T-helper 1 cell treated with Interleukin-12 subunit alpha and Interleukin-12 subunit beta and Interleukin-4 antibody, amounts not matched to agents 30 μg/mL and 1 μg/mL, for 36 hours (primary cell): Measurements from ENCODE around the gene NTN1.
A peak's percentile ranks its signal among the peaks of the same experiment; 100 is the strongest.

Experiments used
- H3K27ac Mint-ChIP-seq: one replicate; pipeline ENCODE4 v1.8.0; 2021; ENCODE audit warnings: mild to moderate bottlenecking, mixed read lengths
- H3K27me3 Mint-ChIP-seq: one replicate; pipeline ENCODE4 v1.8.0; 2021; ENCODE audit warnings: low read depth, mixed read lengths
- H3K36me3 Mint-ChIP-seq: one replicate; pipeline ENCODE4 v1.8.0; 2021; ENCODE audit warnings: low read depth, mixed read lengths
- H3K4me1 Mint-ChIP-seq: one replicate; pipeline ENCODE4 v1.8.0; 2021; ENCODE audit warnings: low read depth, mixed read lengths
- H3K4me3 Mint-ChIP-seq: one replicate; pipeline ENCODE4 v1.8.0; 2021; ENCODE audit warnings: mild to moderate bottlenecking, moderate library complexity, mixed read lengths
- H3K9me3 Mint-ChIP-seq: one replicate; pipeline ENCODE4 v1.8.0; 2021; ENCODE audit warnings: mixed read lengths

NTN1 gene

DNA sequence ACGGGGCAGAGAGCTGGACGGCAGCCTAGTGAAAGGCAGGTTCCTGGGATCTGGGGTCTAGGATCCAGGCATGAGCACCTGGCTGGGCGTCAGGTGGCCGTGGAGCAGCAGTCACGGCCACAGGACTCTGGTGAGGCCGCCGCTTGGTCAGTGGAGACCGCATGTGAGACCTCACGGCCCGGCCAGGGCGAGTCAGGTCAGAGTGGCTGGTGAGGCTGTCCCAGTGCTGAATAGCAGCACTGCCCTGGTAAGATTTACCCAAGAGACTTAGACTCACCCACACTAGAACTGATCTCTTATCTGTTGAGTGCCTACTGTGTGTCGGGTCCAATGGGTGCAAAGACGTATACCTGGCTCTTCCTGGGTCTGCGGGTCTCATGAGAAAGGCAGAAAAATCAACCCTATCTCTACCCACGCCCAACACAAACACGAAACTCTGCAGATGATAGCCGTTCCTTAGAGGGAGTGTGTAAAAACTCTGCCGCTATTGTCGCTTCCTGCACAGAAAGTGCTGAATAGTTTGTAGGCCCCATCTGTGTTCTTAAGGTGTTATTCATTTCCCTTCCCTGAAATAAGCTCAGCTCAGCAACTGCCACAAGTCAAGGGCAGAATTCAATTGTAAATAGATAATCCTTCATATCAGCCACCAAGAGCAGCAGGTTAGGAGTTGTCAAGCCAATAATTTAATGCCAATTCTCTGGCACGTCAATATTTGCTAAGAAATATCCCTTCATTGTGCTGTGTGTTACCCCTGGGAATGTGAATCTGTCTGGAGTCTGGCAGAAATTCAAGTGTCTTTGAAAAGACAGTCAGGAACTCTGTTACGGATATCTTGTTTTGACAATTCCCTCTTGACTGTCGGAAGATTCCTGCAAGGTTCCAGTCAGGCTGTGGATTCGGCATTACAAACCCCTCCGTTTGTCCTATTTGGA lies 240.0 kb downstream of the NTN1 start:
- Mint-ChIP-seq H3K36me3 (peaks cover 5% of the 10 kb centered on the region), H3K9me3 (no peaks in the 10 kb centered on the region), H3K27ac (no peak overlapping the region), H3K4me3 (no peak overlapping the region), H3K4me1 (peaks cover 2% of the 10 kb centered on the region), H3K27me3 (no peaks in the 10 kb centered on the region)

DNA sequence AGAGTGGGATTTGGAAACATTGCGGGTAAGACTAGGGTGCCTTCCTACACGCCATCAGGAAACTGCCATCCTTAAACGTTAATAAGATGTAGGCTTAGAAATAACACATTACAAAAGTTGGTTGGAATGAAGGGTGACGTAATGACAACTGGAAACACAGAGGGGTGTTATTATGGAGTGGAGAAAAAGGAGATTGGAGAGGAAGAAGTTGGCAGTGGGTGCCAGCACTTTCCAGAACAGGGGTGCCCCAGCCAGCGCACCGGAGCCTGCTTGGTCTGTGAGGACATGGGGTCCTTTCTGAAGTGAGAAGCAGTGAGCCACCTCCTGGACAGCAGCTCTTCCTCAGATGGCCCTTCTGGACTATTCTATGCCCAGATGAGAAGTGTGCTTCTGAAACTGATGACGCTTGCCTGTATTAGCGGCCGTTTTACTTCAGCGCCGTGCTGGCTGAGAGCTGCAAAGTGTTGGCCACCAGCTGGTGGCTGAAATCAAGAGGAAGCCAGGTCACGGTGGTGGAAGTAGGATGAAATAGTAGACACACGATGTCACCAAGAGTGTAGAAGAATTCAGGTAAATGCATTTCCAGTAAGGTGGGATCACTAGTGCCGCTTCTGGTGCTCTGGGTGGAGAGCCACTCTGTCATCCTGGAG lies 244.8 kb downstream of the NTN1 start:
- H3K9me3 Mint-ChIP-seq, result no peaks in the 10 kb centered on the region

DNA sequence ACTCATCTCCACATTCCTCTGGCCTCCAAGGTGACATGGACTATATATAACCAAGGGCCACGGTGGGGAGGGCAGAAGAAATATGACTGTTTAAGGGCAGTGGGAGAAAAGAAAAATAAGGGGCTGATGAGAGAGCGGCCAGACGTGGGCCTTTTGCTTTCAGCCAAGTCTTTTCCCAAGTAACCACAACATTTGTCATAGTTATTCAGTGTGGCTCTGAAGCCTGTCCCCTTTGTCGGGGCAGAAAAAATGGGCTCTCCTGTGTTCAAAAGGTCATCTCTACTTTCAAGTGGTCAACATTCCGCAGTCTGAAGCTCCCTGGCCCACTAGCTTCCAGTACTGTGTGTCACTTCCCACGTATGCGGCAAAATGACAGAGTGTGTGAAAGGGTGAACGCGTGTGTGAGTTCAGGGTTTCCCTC lies 245.4 kb downstream of the NTN1 start:
- Mint-ChIP-seq H3K4me3 (no peak overlapping the region), H3K36me3 (peaks cover 3% of the 10 kb centered on the region), H3K27me3 (no peaks in the 10 kb centered on the region), H3K27ac (no peak overlapping the region), H3K9me3 (no peaks in the 10 kb centered on the region), H3K4me1 (no peaks in the 10 kb centered on the region)

More for the DNA sequence above, 244.8 kb downstream of the NTN1 start:
- no peak overlapping the region for H3K27ac Mint-ChIP-seq
- H3K27me3 Mint-ChIP-seq, result no peaks in the 10 kb centered on the region
- H3K36me3 Mint-ChIP-seq, result peaks cover 3% of the 10 kb centered on the region
- peaks cover 2% of the 10 kb centered on the region for H3K4me1 Mint-ChIP-seq
- no peak overlapping the region for H3K4me3 Mint-ChIP-seq

DNA sequence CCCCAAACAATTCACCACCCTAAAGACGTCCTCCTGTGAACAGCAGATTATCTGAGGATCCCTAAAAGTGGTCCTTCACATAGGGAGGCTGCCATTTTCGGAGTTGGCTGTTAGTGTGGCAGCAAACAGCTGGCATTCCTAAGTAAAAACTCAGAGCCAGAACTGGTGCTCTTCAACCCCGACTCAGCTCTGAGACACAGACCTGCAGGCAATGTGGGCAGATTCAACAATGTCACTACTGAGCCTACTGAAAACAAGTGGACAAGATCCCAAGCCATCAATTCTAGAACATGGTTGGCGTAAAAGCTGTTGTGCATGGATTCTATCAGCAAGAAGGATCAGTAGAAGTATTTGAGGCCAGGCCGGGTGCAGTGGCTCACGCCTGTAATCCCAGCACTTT lies 247.2 kb downstream of the NTN1 start:
- Mint-ChIP-seq H3K4me1 (peaks cover 6% of the 10 kb centered on the region), H3K9me3 (no peaks in the 10 kb centered on the region), H3K27me3 (no peaks in the 10 kb centered on the region), H3K36me3 (peaks cover 3% of the 10 kb centered on the region), H3K4me3 (no peak overlapping the region), H3K27ac (no peak overlapping the region)

DNA sequence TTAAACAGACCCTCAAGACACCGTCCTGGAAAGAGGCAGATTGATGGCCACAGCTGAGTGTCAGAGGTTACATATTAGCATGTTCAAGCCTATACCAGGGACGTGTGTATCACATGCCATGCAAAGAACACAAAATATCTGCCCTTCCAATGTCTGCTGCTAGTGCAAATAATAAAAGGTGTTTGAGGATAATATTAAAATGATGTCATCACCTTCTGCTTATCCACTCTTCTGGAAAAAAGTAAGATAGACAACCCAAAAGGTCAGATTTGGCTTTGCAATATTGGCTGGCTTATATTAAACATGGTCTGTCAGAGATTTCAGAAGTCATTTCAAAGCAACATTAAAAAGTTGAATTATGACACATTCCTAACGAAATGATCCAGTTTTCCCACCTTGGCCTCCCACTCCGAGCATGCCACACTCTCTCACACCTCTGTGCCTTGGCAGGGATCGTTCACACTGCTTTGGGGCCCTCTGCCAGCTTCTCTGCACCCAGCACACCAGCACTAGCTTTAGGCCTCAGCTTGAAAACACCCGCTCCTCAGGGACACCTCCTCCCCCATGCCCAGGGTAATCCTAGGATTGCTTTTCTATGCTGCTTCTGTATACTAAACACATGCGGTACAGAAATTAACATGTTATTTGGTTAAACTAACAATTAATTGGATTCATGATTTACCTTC lies 248.2 kb downstream of the NTN1 start:
- no peaks in the 10 kb centered on the region for H3K27me3 Mint-ChIP-seq
- no peak overlapping the region for H3K27ac Mint-ChIP-seq
- H3K9me3 Mint-ChIP-seq, result no peaks in the 10 kb centered on the region
- no peaks in the 10 kb centered on the region for H3K36me3 Mint-ChIP-seq
- no peak overlapping the region for H3K4me3 Mint-ChIP-seq
- H3K4me1 Mint-ChIP-seq, result peaks cover 12% of the 10 kb centered on the region

DNA sequence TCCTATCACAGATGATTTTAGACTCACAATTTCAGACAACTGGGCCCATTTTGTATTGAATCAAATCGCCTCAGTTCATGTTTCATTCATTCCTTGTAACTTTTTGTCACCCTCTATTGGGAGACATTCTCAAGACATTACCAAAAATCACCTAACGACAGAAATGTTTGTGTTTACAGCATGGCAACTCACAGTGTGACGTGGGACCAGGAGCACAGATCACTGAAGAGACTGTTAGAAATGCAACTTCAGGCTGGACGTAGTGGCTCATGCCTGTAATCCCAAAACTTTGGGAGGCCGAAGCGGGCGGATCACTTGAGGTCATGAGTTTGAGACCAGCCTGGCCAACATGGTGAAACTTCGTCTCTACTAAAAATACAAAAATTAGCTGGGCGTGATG lies 249.6 kb downstream of the NTN1 start:
- H3K9me3 Mint-ChIP-seq, result no peaks in the 10 kb centered on the region
- no peak overlapping the region for H3K4me3 Mint-ChIP-seq
- peaks cover 12% of the 10 kb centered on the region for H3K4me1 Mint-ChIP-seq
- no peak overlapping the region for H3K27ac Mint-ChIP-seq
- no peaks in the 10 kb centered on the region for H3K27me3 Mint-ChIP-seq
- H3K36me3 Mint-ChIP-seq, result no peaks in the 10 kb centered on the region

DNA sequence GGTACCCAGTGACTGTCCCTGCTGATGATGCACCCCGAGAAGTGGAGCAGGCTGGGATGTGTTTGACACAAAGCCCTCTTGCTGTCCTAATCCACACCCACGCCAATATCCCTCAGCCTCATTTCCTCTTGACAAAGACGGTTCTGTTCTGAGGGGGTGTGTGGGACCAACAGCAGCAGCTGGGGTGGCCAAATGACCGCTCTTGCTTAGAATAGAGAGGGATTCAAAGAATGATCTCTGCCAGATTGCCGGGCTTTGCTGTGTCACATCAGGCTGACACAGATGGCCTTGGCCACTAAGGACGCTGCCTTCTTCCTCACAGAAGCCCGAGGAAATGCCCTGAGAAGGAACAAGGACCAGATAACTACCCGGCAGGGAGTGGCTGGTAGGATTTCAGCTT lies 250.7 kb downstream of the NTN1 start:
- H3K36me3 Mint-ChIP-seq, result no peaks in the 10 kb centered on the region
- H3K4me3 Mint-ChIP-seq, result no peak overlapping the region
- no peaks in the 10 kb centered on the region for H3K27me3 Mint-ChIP-seq
- peaks cover 12% of the 10 kb centered on the region for H3K4me1 Mint-ChIP-seq
- no peaks in the 10 kb centered on the region for H3K9me3 Mint-ChIP-seq
- no peak overlapping the region for H3K27ac Mint-ChIP-seq

DNA sequence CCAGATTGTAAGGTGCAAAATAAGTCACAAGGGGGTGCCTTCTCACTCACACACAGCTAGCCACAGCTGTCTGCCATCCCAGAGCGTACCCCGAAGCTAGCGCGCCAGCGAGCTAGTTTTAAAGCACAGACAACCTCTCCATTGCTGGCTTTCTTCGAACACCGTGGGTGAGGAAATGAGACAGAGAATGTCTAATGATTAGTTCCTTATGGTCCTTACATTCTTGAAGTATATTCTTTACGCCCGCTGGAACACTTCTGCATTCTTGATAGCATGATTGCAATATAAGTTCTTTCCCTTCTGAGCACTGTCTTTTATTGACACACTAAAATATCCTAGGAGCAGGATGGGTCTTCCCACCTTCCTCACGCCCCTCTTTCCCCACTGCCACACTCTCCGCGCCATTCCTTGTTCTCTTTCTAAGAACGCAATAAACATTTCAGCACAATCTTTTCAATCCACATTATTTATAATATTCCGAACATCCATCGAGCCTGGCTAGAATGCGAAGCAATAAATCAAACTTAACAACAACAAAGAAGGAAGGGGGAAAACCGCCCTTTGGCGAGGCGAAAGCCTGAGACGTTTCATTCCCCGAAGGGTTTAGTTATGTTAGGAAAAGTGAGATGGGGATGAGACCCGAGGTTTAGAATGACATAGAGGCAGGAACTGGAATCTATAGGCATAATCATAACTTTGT lies 251.3 kb downstream of the NTN1 start:
- Mint-ChIP-seq H3K36me3 (no peaks in the 10 kb centered on the region), H3K27ac (no peak overlapping the region), H3K9me3 (no peaks in the 10 kb centered on the region), H3K27me3 (no peaks in the 10 kb centered on the region), H3K4me1 (peaks cover 12% of the 10 kb centered on the region), H3K4me3 (no peak overlapping the region)

DNA sequence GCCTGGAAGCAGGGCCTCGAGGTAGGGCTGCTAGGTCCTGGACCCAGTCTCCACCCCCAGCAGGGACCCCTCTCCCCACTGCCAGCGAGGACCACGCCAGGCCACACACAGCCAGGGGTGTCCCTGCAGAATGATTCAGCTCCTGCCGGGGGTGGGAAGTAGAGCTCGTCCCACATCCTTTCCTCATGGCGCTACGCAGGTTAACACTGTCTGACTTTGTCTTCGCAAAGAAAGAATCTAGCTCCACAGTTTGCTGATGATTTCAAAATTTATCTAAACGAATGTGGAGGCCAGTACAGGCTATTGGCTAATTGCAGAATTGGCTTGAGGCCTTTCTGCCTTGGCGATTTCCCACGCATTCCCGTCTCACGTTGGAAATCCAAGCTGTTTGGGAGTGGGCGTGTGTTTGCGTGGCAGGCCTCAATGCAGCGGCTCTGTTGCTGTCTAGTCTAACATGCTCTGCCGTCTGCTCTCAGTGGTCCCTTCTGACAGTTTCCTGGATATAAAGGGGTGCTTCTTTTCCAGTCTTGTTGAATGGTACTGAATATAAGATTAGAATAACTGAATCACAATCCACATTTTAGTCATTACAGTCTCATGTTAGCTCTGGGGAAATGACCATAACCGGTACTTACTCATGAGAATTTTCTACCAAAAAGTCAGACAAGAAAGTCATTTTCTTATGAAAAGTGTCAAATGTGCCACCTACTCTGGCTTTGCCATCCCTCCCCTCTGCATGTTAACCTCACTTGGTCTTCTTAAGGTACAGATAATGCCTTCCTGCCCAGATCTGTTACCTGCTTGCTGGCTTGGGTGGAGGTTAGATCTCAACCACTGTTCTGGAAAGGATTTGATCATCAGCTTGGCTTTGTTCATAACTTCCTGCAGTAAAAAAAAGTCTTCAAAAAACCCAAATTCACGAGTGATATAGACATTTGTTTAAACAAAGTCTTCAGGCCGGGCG lies 252.4 kb downstream of the NTN1 start:
- H3K27me3 Mint-ChIP-seq, result no peaks in the 10 kb centered on the region
- no peak overlapping the region for H3K4me3 Mint-ChIP-seq
- H3K4me1 Mint-ChIP-seq, result peaks cover 12% of the 10 kb centered on the region
- H3K27ac Mint-ChIP-seq, result peak overlapping the region; percentile 37
- H3K36me3 Mint-ChIP-seq, result no peaks in the 10 kb centered on the region
- no peaks in the 10 kb centered on the region for H3K9me3 Mint-ChIP-seq

DNA sequence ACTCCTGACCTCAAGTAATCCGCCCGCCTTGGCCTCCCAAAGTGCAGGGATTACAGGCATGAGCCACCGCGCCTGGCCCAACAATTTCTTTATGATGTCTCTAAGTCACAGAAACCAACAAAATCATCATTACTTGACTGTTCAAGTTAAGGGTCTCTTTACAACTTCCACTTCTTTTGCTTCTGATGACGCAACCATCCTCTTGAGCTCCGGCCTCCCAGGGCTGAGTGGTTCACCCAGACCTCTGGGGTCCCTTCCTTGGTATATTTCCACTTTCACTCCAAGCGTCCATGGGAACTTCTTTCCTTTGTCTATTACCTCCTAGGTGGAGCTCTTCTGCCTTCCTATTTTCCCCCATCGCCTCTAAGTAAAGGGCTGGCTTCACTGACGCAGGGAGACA lies 253.7 kb downstream of the NTN1 start:
- Mint-ChIP-seq H3K9me3 (no peaks in the 10 kb centered on the region), H3K27ac (no peak overlapping the region), H3K4me3 (no peak overlapping the region), H3K27me3 (no peaks in the 10 kb centered on the region), H3K36me3 (no peaks in the 10 kb centered on the region), H3K4me1 (peaks cover 12% of the 10 kb centered on the region)

DNA sequence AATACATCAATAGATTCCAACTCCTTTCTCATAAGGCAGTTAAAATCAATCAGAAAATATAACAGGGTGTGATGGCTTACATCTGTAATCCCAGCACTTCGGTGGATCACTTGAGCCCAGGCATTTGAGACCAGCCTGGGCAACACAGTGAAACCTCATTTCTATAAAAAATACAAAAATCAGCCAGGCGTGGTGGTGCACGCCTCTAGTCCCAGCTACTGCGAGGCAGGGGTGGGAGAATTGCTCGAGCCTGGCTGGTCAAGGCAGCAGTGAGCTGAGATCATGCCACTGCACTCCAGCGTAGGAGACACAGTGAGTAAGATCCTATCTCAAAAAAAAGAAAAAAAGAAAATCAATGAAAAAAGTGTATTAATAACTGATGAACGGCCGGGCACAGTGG lies 258.6 kb downstream of the NTN1 start:
- Mint-ChIP-seq H3K9me3 (no peaks in the 10 kb centered on the region), H3K4me3 (no peak overlapping the region), H3K27me3 (no peaks in the 10 kb centered on the region), H3K36me3 (peaks cover 2% of the 10 kb centered on the region), H3K4me1 (no peaks in the 10 kb centered on the region), H3K27ac (no peak overlapping the region)

DNA sequence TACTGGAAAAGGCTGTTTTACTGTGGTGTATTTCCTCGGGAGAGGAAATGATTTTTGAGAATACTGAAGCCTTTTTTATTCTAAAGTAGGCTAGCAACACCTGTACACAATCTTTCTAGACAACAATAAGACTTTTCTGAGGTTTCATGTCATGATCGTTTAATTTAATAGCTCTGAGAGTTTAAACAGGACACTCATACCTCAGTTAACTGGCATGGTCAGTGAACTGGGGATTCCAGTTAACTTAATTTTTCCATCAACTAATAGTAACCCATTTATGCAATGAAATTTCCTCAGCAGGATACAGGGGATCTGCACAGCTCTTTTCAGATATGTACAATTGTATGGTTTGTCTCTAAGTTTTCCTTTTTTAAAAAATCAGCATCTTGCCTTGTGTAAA lies 262.6 kb downstream of the NTN1 start:
- Mint-ChIP-seq H3K36me3 (peaks cover 3% of the 10 kb centered on the region), H3K27me3 (no peaks in the 10 kb centered on the region), H3K9me3 (no peaks in the 10 kb centered on the region), H3K4me3 (no peak overlapping the region), H3K4me1 (peaks cover under 1% of the 10 kb centered on the region), H3K27ac (no peak overlapping the region)

DNA sequence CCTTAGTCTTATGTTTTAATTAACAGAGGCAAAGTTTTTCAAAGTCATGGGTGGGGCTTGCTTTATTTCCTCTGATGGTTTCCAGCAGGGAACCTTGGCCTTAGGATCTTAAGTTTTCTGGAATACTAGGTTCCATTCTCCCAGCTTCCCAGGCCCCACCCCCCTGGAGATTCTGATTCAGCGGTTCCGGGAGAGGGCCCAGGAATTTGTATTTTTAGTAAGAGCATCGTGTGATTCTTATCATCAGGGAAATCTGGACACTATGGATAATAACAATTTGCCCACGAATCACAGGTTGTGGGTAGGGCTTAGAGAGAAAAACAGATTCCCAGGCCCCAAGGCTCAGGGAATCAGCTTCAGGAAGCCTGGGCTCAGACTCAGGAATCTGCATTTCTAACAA lies 263.6 kb downstream of the NTN1 start:
- H3K4me1 Mint-ChIP-seq, result peaks cover 8% of the 10 kb centered on the region
- H3K36me3 Mint-ChIP-seq, result peaks cover 3% of the 10 kb centered on the region
- H3K9me3 Mint-ChIP-seq, result no peaks in the 10 kb centered on the region
- H3K27ac Mint-ChIP-seq, result no peak overlapping the region
- no peak overlapping the region for H3K4me3 Mint-ChIP-seq
- H3K27me3 Mint-ChIP-seq, result no peaks in the 10 kb centered on the region
